ENCODE results near the gene PRDM15.

Gene PRDM15

DNA sequence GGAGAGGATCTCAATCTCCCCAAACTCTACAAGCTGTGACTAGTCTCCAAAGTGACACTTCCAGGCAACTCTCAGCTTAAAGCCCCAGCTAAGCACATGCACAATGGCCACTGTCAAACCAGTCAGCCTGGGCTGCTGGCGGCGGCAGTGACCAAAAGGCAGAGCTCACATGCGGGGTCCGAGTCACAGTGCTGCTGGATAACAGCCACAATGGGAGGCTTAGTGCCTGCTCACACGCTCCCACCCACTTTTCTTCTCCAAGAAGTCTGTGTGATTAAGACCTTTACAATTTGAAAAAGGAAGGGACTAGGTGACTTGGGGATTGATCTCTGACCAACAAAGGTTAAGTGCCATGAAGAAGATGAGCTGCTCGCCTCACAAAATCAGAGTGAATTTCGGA is 129.1 kb downstream of the PRDM15 start:
- DNase-seq = no peak

DNA sequence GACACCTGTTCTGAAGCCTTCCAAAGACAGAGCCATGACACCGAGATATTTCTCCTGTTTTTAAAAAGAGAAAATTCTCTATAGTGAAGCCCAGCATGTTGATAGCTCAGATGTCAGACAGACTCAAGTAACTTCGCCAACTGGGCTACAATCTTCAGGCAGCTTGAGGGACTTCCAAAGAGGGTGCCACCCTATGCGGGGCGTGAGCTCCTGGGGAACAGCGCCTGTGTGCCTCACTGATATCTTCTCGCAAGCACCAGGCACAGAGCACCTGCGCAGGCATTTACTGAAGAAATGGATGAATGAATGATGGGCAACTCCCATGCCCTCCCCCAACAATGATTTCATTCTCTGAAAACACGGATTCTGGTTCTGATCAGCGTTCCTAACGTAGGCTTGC is 129.9 kb downstream of the PRDM15 start:
- no peak for DNase-seq
